Stimulated activated CD4-positive, alpha-beta T cell treated with anti-CD3 and anti-CD28 coated beads, Interleukin-12 subunit alpha, Interleukin-12 subunit beta, amount 100 ng/mL, for 48 hours (primary cell): ENCODE data around the gene PCCA.

Experiments
- DNase-seq, 3 donors: peaks; one replicate each; pipeline ENCODE4 v3.0.0-alpha.2; 2020; ENCODE audit warnings: low read depth in 2 of 3, low spot score in 1 of 3

Gene PCCA

GRCh38 chr13:100396776-100397175, 307.9 kb downstream of the PCCA start:
- no peak for DNase-seq

- DNase-seq, result no peak
Observed at GRCh38 chr13:100397627-100398026, 308.7 kb downstream of the PCCA start.

GRCh38 chr13:100398360-100398759, 309.5 kb downstream of the PCCA start:
- no peak for DNase-seq

GRCh38 chr13:100399455-100399854, 310.6 kb downstream of the PCCA start:
- DNase-seq, result no peak

- DNase-seq, result no peak
Observed at GRCh38 chr13:100403675-100404074, 314.8 kb downstream of the PCCA start.

GRCh38 chr13:100409132-100409531, 320.2 kb downstream of the PCCA start:
- DNase-seq, result no peak

- no peak for DNase-seq
Observed at GRCh38 chr13:100423375-100423774, 334.5 kb downstream of the PCCA start.

- no peak for DNase-seq
Observed at GRCh38 chr13:100428986-100429385, 340.1 kb downstream of the PCCA start.

- no peak for DNase-seq
Observed at GRCh38 chr13:100432611-100433010, 343.7 kb downstream of the PCCA start.

GRCh38 chr13:100433475-100433874, 344.6 kb downstream of the PCCA start:
- DNase-seq, result no peak

- DNase-seq, result no peak
Observed at GRCh38 chr13:100434010-100434763, 345.3 kb downstream of the PCCA start.

GRCh38 chr13:100436099-100436498, 347.2 kb downstream of the PCCA start:
- no peak for DNase-seq

- no peak for DNase-seq
Observed at GRCh38 chr13:100438059-100438788, 349.3 kb downstream of the PCCA start.

- no peak for DNase-seq
Observed at GRCh38 chr13:100439247-100439970, 350.5 kb downstream of the PCCA start.

GRCh38 chr13:100440751-100441425, 352.0 kb downstream of the PCCA start:
- DNase-seq, result no peak

GRCh38 chr13:100442095-100442832, 353.4 kb downstream of the PCCA start:
- DNase-seq, result no peak

GRCh38 chr13:100443278-100443997, 354.5 kb downstream of the PCCA start:
- DNase-seq, result no peak

- DNase-seq, result no peak
Observed at GRCh38 chr13:100443998-100444328, 355.1 kb downstream of the PCCA start.

GRCh38 chr13:100447831-100448230, 358.9 kb downstream of the PCCA start:
- DNase-seq, result no peak

GRCh38 chr13:100451923-100452322, 363.0 kb downstream of the PCCA start:
- DNase-seq, result no peak
